NCI-H146 (cell line): ENCODE data around the gene OPRD1.

Source experiments
- DNase-seq: peaks from one replicate; lab custom pipeline; 2025; lab: John Stamatoyannopoulos, UW

Gene OPRD1

DNA sequence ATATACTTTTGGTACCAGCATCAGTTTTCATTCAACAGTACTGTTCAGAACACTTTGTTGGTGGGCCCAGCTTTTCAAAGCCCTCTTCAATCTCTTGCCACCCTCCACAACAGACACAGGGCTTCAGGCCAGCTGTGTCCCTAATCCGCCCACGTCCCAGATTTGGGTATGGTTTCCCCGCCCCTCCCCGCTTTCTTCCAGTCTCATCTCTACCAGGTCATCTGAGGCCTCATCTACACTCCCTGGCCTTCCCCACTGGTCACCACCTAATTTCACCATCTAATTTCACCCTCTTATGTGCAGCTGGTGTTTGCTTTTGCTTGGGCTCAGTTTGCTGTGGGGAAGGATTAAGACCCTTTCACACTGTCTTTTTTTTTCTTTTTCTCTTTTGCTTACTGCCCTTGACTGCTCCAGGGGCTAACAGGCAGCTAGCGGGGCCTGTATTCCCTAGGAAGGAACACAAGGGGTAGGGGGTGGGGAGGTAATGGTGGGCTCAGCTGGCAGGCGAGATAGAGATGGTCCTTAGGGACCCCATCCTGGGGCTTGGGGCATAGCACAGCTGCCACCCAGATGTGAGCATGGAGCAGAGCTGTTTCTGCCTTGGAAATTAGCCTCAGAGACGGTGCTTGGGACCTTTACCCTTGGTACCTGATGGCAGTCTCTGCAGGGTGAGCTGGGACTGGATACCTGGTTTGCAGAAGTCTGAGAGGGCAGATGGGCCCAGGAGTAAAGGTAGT, 98.6 kb downstream of the OPRD1 start:
- no peak for DNase-seq

DNA sequence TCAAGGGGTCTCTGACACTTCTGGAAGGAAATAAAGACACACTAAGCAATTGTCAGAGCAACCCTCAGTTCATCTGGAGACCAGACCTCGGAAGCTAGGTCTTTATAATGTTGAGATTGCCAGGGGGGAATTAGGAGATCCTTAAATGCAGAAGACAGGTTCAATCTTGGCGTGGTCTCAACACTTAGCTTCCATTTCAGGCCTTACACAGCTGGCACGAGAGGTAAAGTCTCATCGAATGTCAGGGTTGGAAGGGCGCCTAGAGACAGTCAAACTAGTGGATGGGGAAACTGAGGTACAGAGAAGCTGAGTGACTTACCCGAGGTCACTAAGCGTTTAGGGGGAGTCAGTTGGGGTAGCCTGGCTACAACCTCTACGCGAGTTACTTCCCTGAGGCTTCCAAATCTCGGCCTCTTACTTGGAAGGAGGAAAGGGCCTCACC, 101.8 kb downstream of the OPRD1 start:
- DNase-seq: no peak

DNA sequence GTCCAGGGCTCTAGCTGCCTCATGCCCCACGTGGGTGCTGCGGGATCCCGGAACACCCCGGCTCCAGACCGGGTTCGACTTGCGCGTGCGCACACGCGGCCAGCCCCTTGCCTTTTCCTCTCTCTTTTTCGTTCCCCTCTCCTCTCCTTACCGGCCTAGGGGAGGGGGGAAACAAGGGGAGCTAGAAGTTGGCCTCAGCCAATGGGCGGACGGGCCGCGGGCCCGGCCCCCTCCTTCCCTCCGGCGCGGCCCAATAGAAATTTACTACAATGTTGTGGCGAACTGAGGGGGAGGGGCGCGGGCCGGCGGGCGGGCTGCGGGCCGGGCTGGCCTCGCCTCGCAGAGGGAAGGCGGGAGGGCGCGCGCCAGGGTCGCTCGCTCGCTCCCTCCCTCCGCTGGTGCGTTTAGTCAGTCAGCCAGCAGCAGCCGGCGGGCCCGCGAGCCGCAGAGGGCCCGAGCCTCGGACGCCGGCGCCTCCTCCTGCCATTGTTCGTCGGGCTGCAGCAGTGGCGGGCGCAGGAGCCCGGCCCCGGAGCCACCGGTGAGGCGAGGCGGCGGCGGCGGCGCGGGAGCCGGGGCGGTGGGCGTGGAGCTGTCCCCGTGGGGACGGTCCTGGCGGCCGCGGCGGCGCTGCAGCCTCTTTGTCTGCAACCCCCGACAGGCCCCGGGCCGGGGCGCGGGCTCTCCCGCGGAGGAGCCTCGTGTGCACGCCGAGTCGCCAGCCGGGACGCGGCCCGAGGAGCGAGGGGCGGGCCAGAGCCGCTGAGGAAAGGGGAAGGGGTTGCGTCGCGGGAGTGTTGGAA, 102.5 kb downstream of the OPRD1 start, which contains the start of gene EPB41:
TSS of gene EPB41 (plus strand) at position 342 of the 803 bp plus-strand sequence. CDS start 72,869 bp downstream, outside the sequence.
- peak; percentile 95 for DNase-seq

DNA sequence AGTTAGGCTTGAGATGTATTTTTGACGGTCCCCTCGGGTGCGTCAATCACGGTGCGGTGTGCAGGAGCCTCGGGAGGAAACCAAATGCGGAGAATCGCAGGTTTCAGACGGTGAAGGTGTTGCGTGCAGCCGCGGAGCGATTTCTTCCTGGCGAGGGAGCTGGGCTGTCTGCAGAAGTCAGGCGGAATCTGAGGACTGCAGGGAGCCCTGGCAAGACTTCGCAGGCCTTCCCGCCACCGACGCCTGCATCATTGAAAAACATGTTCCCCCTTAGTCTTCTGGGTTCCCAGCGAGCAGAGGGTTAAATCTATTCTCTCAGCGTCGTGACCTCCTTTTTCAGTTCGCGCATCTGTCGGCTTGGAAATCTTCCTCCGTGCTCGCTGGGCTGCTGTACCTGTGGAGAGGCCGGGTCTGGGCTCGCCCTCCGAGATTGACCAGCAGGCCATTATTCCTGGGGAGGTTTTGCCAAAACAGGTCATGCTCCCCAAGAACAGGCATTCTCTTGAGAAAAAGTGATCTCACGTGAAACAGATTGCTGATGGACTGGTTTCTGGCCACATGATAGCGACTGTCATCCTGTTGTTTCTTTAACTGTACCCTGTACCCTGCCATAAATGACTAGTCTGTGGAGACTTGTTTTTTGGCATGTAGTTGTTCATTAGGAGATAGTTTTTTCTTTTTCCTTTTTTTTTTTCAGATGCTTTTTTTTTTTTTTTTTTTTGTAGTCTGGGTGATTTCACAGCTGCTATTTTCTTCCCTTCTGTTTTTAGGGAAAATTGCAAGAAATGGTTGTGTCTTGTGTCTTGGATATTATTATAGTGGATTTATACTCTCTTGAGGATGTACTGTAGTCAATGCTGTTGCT, 103.3 kb downstream of the OPRD1 start:
- DNase-seq: peak; percentile 53

DNA sequence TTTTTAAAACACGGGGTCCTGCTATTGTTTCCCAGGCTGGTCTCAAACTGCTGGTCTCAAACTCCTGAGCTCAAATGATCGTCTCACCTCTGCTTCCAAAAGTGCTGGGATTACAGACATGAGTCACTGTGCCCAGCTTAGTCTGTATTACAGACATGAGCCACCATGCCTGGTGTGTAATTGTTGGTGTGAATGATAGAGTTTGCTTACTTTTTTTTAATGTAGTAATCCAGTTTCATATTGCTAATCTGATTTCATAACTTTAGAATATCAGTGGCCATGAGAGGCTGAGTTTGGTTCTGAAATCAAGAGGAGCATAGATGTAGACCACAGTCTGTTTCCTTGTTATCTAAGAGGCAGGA, 105.8 kb downstream of the OPRD1 start:
- no peak for DNase-seq
